HL-60/S4 (cell line): ENCODE measurements around the gene AGAP2.
"Not testable (repeated sequence)": the region's sequence is repeated elsewhere in the genome, so short reads cannot be mapped to it uniquely, and the experiment has no call there.

ENCODE experiments used
- in situ Hi-C: fragments of 300-500 bp; cut with MboI; formaldehyde crosslinking; loops from 2 replicates; pipeline ENCODE4 v1.14.3; 2022; ENCODE audit warnings: low sequenced_read_pairs

Gene AGAP2

GRCh38 chr12:57738661-57739237 lies at the start of gene AGAP2:
Gene AGAP2 (minus strand): TSS chr12:57738742. CDS start chr12:57738246, 496 bp downstream.
- in situ Hi-C loops = no loop called here

- in situ Hi-C loops = no loop called here
Observed at GRCh38 chr12:57783861-57784260, 45.3 kb upstream of the AGAP2 start.

GRCh38 chr12:57783466-57783801 lies 44.9 kb upstream of the AGAP2 start:
- in situ Hi-C loops = no loop called here

- in situ Hi-C loops = no loop called here
Observed at GRCh38 chr12:57782608-57783465, 44.3 kb upstream of the AGAP2 start, which contains the start of gene TSFM. Gene TSFM (plus strand): TSS chr12:57782787. CDS start chr12:57782802, 15 bp downstream.

- in situ Hi-C loops = no loop called here
Observed at GRCh38 chr12:57782243-57782607, 43.7 kb upstream of the AGAP2 start.

- in situ Hi-C loops = no loop called here
Observed at GRCh38 chr12:57781801-57782200, 43.3 kb upstream of the AGAP2 start.

GRCh38 chr12:57781244-57781643 lies 42.7 kb upstream of the AGAP2 start:
- in situ Hi-C loops = no loop called here

GRCh38 chr12:57780284-57780897 lies 41.8 kb upstream of the AGAP2 start:
- in situ Hi-C loops = no loop called here

- in situ Hi-C loops = no loop called here
Observed at GRCh38 chr12:57779736-57780135, 41.2 kb upstream of the AGAP2 start.

- in situ Hi-C loops = no loop called here
Observed at GRCh38 chr12:57777911-57778310, 39.4 kb upstream of the AGAP2 start.

GRCh38 chr12:57777367-57777766 lies 38.8 kb upstream of the AGAP2 start:
- in situ Hi-C loops = no loop called here

- in situ Hi-C loops = no loop called here
Observed at GRCh38 chr12:57776247-57776587, 37.7 kb upstream of the AGAP2 start.

- in situ Hi-C loops = no loop called here
Observed at GRCh38 chr12:57775563-57776246, 37.2 kb upstream of the AGAP2 start.

GRCh38 chr12:57775044-57775443 lies 36.5 kb upstream of the AGAP2 start:
- in situ Hi-C loops = no loop called here

GRCh38 chr12:57774634-57775033 lies 36.1 kb upstream of the AGAP2 start:
- in situ Hi-C loops = not testable (repeated sequence)

GRCh38 chr12:57772429-57773322 lies 34.1 kb upstream of the AGAP2 start, which contains the start of gene EEF1AKMT3:
Gene EEF1AKMT3 (plus strand): TSS chr12:57772614. CDS start chr12:57772725, 111 bp downstream.
- in situ Hi-C loops = no loop called here

- in situ Hi-C loops = no loop called here
Observed at GRCh38 chr12:57771873-57772428, 33.4 kb upstream of the AGAP2 start, which contains the start of gene METTL1. Gene METTL1 (minus strand): TSS chr12:57772105. CDS start chr12:57772083, 22 bp downstream.

- in situ Hi-C loops = no loop called here
Observed at GRCh38 chr12:57771236-57771872, 32.8 kb upstream of the AGAP2 start.

GRCh38 chr12:57770734-57771133 lies 32.2 kb upstream of the AGAP2 start:
- in situ Hi-C loops = no loop called here

- in situ Hi-C loops = no loop called here
Observed at GRCh38 chr12:57769594-57769993, 31.1 kb upstream of the AGAP2 start.
